HG02840 (cell line): Measurements from ENCODE around the gene ECHS1.
"Not testable (repeated sequence)": the region's sequence is repeated elsewhere in the genome, so short reads cannot be mapped to it uniquely, and the experiment has no call there.

Experiments
- ATAC-seq: cut with Tn5 transposase; IDR thresholded peaks from one replicate; pipeline ENCODE4 v1.9.1; 2021; ENCODE audit warnings: mild to moderate bottlenecking, moderate library complexity, moderate number of reproducible peaks; ENCODE audit not compliant: unreplicated experiment, low FRiP score

The ECHS1 gene

DNA sequence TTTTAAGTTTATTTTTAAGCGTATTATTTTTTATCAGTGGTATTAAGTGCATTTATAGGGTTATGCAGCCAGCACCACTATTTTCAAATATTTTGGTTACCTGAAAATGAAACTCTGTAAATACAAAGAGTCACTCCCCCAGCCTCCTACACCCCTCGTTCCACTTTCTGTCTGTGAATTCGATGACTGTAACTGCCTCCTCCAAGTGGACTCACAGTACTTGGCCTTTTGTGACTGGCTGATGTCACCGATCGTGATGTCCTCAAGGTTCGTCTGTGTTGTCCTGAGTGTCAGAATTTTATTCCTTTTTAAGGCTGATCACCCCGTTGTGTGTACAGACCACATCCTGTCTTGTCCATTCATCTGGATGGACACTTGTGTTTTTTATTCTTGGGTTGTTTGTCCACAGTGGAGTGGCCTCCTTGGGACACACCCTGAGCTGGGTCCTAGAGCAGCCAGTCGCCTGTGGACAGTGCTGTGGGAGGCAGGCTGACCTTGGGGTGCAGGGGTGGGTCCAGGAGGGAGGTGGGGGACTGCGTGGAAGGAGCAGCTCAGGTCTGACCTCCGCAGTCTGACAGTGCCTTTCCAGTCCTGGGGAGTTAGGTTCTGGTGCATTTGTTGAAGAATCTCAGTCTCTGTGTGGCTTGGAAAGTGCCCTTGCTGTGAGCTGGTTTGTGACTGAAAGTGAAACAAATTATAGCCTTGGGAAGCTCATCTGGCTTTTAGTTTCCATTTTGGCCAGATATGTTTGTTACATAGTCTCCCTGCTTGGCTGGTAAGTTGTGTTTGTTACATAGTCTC lies 27.7 kb upstream of the ECHS1 start:
- ATAC-seq: peak; percentile 61

DNA sequence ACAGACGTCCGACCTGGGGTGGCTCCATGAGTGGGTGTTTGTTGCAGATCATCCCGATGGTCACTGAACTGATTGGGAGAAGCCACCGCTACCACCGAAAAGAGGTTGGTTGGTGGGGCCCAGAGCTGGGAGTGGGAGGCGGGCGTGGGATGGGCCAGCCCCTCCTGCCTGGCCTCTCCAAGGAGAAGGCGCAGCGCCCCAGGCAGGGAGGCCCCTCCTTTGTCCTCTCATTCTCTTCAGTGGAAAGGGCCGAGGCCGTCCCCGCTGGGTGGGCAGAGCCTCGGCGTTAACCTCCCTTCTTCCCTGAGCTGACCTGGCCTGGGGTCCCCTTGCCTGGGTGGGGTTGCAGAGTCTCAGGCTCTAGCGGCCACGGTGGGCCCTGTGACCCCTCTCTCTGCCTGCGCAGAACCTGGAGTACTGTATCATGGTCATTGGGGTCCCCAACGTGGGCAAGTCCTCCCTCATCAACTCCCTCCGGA lies 26.0 kb upstream of the ECHS1 start:
- ATAC-seq: no peak

DNA sequence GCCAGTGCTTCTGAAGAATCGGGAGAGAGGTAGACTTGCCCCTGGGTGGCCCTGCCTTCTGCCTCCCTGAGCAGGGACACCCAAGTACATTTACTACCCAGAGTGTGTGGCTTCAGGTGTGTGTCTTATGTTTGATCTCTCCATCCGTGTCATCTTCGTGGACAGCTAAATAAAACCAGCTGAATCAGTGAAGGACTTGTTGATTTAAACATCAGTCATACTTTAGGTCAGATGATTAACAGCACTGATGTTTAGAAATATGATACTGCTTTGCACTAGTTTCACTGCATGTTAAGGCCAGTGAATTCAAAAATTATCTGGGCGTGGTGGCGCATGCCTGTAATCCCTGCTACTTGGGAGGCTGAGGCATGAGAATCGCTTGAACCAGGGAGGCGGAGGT lies 24.8 kb upstream of the ECHS1 start:
- ATAC-seq: no peak

DNA sequence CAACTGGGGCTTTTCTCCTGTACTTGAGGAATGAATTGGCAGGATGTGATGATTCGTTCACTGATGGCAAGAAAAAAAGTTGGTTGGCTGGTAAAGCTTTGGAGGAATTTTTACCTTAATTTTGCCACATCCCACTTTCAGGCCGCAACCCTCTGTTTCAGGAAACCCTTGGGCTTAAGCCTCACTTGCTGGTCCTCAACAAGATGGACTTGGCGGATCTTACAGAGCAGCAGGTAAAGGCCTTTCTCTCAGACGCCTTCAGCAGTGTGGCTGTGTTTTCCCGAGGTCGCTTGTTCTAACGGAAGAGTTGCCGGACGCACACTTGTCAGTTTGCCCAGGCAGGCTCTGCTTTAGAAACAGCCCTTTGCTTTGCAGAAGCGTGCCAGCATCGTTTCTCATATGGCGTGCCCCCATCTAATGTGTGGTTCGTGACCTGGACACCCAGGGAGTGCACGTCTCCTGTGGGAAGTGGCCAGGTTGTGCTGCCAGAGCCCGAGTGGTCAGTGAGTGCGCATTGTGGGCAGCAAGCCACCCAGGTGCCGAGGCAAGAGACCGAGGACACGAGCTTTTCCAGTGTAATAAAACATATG lies 23.0 kb upstream of the ECHS1 start:
- ATAC-seq: no peak

DNA sequence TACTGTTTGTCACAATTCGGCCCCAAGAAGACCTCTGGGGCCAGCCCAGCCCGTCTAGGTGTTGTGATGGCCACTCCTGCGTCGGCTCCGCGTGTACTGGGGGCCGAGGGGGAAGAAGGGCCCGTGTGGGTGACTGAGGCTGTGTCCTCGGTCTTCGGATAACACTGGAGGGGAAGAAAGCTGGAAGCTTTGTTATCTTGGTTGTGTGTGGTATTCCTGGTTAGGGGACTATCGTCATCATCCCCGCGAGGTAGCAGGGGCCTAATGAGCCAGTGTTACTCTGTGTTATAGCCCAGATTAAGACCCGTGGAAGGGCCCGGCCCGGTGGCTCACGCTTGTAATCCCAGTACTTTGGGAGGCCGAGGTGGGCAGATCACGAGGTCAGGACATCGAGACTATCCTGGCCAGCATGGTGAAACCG lies 21.7 kb upstream of the ECHS1 start:
- no peak for ATAC-seq

DNA sequence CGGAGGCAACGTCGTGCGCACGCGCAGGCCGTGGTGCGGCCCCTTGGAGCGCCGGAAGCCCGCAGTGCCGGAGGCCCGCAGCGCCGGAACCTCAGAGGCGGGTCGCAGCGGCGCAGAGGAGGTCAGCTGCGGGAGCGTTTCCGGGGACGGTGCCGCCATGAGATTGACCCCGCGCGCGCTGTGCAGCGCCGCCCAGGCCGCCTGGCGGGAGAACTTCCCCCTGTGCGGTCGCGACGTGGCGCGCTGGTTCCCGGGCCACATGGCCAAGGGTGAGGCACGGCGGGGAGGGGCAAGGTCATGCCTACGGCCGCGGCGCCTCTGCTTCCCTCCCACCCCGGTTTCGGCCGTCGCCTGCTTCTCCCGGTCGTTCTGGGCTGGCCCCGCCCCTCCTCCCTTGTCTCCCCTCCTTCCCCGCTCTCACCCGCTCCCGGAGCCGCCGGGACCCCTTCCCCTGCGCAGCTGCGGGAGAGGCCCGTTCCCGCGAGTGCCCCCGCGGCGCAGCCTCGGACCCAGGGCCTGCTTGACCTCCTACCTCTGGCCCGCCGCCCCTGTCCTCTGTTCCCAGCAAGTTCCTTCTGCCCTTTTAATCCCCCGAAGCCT lies 21.0 kb upstream of the ECHS1 start, which contains the start of gene MTG1:
Gene MTG1 (plus strand): TSS at position 94 of the 600 bp plus-strand sequence. CDS start 64 bp downstream, at position 158.
- ATAC-seq: peak; percentile 65

DNA sequence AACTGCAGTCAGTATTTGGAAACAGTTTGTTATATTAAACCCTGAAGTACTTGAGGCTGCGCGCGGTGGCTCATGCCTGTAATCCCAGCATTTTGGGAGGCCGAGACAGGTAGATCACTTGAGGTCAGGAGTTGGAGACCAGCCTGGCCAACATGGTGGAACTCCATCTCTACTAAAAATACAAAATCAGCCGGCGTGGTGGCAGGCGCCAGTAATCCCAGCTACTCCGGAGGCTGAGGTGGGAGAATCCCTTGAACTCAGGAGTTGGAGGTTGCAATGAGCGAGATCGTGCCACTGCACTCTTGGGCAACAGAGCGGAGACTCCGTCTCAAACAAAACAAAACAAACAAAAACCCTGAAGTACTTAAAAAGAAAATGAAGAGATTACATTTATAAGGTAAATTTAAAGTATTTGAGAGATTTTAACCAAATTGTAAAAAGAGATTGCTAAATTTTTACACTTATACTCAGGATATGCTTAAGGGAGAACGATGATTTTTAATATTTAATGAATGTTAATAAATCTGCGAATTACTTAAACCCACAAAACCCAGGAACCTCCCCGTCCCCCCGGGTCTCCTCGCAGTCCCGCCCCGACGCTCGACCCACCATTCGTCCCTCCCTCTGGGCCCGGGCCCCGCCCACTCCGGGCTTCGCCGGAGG lies 20.4 kb upstream of the ECHS1 start:
- no peak for ATAC-seq

DNA sequence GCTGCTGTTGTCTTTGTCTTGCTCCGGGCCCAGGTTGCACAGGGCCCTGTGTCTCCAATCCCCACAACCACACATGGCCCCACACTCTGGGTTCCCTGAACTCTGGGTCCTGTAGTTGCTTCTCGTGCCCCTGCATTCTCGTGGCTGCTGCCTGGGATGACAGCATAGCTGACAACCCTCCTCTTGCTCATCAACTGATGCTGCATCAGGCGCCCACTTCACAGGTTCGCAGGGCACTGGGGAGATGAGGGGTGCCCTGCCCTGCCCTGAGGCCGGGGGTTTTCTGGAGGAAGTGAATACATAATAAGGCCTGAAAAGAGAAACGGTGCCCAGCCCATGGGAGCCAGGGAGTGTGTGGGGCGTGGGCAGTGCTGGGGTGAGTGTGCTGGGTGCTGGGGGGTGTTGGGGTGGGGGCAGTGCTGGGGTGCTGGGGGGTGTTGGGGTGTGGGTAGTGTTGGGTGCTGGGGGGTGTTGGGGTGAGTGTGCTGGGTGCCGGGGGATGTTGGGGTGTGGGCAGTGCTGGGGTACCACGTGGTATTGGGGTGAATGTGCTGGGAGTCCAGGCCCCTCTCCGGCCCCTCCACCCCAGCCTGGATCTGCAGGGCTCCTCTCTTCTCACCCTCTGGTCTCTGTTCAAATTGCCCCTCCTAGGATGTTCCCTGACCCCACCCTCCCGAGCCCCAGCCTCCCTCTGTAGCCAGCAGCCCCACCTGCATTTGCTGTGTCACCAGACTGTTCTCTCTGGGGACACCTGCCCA lies 18.8 kb upstream of the ECHS1 start:
- ATAC-seq: no peak

DNA sequence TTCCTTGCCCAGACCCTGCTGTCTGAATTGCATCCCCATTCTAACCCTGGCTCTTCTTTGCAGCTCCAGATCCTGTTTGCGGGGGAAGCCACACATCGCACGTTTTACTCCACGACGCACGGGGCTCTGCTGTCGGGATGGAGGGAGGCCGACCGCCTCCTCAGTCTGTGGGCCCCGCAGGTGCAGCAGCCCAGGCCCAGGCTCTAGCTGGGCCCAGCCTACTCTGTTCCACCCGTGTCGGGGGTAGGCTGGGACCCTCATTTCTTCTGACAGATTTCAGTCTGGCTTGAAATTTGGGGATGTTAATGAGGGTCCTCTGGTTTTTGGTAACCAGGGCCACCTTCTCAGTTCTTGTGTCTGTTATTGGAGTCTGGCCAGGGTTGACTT lies 18.1 kb upstream of the ECHS1 start:
- ATAC-seq: no peak

DNA sequence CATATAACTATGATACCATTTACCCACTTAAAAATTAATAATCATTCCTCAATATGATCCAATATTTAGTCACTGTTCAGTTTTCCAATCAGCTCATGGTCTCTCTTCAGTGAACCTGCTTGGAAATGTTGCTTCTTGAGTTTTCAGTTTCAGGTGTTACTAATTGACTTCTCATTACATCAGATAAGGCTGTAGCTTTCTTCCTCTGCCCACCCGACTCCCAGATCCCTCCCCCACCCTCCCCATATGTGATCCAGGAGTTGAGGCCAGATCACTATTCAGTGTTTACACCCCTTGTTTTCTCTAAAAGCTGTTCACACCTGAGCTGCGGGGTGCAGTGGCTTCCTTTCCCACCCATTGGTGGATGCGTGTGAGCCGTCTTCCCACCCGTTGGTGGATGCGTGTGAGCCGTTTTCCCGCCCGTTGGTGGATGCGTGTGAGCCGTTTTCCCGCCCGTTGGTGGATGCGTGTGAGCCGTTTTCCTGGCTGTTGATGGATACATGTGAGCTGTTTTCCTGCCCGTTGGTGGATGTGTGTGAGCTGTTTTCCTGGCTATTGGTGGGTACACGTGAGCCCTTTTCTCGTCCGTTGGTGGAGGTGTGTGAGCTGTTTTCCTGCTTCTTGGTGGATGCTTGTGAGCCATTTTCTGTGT lies 17.6 kb upstream of the ECHS1 start:
- ATAC-seq: no peak

DNA sequence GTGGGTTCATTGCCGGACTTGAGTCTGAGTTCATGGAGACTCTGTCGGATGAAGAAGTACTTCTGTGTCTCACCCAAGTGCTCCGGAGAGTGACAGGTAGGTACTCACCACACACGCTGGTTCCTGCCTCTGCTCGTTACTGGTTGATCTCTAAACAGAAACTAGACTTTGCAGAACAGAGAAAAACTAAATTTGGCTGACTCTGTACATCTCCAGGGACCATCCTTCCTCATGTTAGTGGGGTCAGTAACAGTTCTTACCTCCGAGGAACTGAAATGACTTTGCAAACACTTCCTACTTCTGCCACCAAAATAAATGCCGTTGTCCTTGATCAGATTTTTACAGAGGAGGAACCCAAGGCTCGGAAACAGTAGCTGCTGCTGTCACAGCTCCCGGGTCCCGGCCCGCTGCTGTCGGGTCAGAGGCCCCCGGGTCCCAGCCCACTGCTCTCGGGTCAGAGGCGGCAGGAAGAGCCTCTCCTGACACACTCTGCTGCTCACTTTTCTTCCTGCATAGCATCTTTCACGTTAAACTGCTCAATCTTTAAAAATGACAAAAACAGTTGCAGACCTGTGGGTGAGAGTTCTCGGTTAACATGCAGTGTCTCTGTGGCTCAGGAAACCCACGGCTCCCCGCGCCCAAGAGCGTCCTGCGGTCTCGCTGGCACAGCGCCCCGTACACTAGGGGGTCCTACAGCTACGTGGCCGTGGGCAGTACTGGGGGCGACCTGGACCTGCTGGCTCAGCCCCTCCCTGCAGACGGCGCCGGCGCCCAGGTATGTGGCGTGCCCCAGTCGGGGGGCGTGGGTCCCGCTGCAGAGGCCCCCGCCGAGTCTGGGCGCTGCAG lies 16.0 kb upstream of the ECHS1 start:
- ATAC-seq: peak; percentile 75

DNA sequence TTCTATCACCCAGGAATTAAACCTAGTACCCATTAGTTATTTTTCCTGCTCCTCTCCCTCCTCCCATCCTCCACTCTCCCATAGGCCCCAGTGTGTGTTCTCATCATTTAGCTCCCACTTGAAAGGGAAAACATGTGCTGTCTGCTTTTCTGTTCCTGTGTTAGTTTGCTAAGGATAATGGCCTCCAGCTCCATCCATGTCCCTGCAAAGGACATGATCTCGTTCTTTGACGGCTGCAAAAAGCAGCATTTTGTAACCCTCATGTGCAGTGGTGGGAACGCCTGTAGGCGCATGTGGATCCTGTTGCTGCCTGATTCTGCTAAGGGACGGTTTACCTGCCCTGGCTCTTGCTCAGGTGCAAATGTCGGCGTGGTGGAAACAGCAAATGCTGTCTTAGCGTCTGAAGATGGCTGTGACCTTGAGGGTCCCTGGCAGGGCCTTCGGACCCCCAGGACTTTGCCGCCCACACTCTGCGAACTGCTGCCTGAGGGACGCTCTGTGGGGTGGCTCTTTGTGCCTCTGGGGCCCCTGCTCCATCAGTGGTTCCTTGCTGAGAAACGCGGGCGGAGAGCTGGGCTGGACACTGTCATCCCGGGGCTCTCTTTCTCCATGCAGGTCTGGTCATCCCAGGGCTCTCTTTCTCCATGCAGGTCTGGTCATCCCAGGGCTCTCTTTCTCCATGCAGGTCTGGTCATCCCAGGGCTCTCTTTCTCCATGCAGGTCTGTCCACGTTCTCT lies 15.2 kb upstream of the ECHS1 start:
- no peak for ATAC-seq

DNA sequence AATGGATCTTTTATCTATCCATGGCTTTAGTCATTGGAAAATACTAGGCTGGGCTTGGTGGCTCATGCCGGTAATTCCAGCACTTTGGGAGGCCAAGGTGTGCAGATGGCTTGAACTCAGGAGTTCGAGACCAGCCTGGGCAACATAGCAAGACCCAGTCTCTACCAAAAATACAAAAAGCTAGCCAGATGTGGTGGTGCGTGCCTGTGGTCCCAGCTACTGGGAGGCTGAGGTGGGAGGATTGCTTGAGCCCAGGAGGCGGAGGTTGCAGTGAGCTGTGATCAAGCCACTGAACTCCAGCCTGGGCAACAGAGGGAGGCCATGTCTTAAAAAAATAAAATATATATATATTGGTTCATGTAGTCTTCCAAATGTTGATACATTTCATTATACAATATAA lies 13.8 kb upstream of the ECHS1 start:
- not testable (repeated sequence) for ATAC-seq

DNA sequence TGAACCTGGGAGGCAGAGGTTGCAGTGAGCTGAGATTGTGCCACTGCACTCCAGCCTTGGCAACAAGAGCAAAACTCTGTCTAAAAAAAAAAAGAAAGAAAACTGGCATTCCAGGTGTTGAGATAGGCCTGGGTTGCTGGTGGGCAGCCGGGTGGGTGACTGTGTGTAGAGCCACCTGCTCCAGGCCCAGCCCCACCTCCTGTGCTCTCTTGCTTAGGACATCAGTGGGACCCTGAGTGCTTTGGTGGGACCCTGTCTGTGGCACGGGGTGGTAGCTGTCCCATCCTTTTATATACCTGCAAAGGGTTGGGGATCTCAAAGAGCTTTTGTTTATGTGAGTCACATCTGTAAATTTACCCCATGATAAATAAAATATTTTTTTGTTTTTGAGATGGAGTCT lies 12.1 kb upstream of the ECHS1 start:
- no peak for ATAC-seq

DNA sequence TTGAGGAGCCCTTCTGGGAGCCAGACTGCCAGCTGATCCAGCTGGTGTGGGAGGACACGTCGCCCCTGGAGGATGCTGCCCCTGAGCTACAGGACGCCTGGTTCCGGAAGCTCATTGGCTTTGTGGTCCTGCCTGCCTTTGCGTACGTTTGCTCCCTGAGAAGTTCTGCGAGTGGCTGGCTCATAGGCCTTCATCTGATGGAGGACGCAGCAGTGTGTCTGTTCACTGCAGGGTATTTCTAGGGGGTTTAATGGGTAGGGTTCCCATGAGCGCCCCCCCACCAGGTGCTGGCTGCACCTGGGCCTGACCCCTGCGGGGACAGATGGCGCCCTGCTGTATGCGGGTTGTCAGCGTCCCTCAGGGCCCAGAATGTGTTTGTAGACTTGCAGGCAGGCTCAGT lies 10.9 kb upstream of the ECHS1 start:
- ATAC-seq: no peak

DNA sequence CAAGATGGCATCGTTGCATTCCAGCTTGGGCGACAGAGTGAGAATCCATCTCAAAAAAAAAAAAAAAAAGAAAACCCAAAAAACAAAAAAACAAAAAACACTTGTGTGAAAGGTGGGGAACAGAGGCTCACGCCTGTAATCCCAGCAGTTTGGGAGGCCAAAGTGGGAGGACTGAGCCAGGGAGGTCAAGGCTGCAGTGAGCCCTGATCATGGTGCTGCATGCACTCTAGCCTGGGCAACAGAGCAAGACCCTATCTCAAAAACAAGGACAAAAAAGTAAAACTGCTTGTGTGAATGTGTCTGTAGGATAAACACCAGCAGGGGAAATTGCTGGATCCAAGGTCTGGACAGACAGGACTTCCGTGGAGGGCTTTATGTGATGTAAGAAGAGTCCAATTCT lies 10.4 kb upstream of the ECHS1 start:
- no peak for ATAC-seq

DNA sequence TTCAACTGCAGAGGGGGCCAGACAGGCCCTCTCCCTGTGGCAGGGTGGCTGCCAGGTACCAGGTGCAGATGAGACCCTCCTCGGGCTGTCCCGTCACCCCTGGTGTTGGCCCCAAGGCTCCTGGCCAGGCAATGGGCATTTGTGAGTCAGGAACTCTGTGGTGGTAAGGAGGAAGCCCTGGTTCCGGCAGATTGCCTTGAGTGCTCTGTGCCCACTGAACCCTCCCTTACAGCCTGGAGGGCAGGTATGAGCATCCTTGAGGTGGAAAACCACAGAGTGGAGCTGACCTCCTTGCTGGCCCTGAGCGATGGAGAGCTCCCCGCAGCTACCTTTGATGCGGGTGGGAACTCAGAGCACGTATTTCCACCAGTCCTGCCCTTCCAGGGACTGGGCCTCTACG lies 7.9 kb upstream of the ECHS1 start:
- ATAC-seq: no peak
